ENCODE measurements around the gene CRHR1.
A peak's percentile ranks its signal among the peaks of the same experiment; 100 is the strongest.
"Not testable (repeated sequence)": the region's sequence is repeated elsewhere in the genome, so short reads cannot be mapped to it uniquely, and the experiment has no call there.

Gene CRHR1

GRCh38 chr17:45784293-45784740, at the start of gene CRHR1:
Gene CRHR1 (plus strand): TSS chr17:45784320. CDS start chr17:45784545, 225 bp downstream.
- DNase-seq (ENCODE audit: low spot score) = peak; percentile 48

GRCh38 chr17:45734598-45734997, 49.5 kb upstream of the CRHR1 start:
- no peak for DNase-seq (ENCODE audit: low spot score)

GRCh38 chr17:45735488-45735887, 48.6 kb upstream of the CRHR1 start:
- no peak for DNase-seq (ENCODE audit: low spot score)

- DNase-seq (ENCODE audit: low spot score) = no peak
Measured at GRCh38 chr17:45739786-45740185, 44.3 kb upstream of the CRHR1 start.

GRCh38 chr17:45740553-45741330, 43.4 kb upstream of the CRHR1 start:
- DNase-seq (ENCODE audit: low spot score) = peak; percentile 32

- DNase-seq (ENCODE audit: low spot score) = no peak
Measured at GRCh38 chr17:45742251-45742650, 41.9 kb upstream of the CRHR1 start.

- DNase-seq (ENCODE audit: low spot score) = no peak
Measured at GRCh38 chr17:45743626-45744326, 40.3 kb upstream of the CRHR1 start.

GRCh38 chr17:45744826-45745225, 39.3 kb upstream of the CRHR1 start:
- not testable (repeated sequence) for DNase-seq (ENCODE audit: low spot score)

GRCh38 chr17:45745601-45746494, 38.3 kb upstream of the CRHR1 start:
- DNase-seq (ENCODE audit: low spot score) = no peak

GRCh38 chr17:45747911-45748310, 36.2 kb upstream of the CRHR1 start:
- no peak for DNase-seq (ENCODE audit: low spot score)

- no peak for DNase-seq (ENCODE audit: low spot score)
Measured at GRCh38 chr17:45748731-45749310, 35.3 kb upstream of the CRHR1 start.

- no peak for DNase-seq (ENCODE audit: low spot score)
Measured at GRCh38 chr17:45749831-45750335, 34.2 kb upstream of the CRHR1 start.

- DNase-seq (ENCODE audit: low spot score) = no peak
Measured at GRCh38 chr17:45750779-45751440, 33.2 kb upstream of the CRHR1 start.

- no peak for DNase-seq (ENCODE audit: low spot score)
Measured at GRCh38 chr17:45751466-45751865, 32.7 kb upstream of the CRHR1 start.

- no peak for DNase-seq (ENCODE audit: low spot score)
Measured at GRCh38 chr17:45752246-45752645, 31.9 kb upstream of the CRHR1 start.

GRCh38 chr17:45753645-45754225, 30.4 kb upstream of the CRHR1 start:
- no peak for DNase-seq (ENCODE audit: low spot score)

GRCh38 chr17:45755050-45755449, 29.1 kb upstream of the CRHR1 start:
- no peak for DNase-seq (ENCODE audit: low spot score)

GRCh38 chr17:45756266-45756991, 27.7 kb upstream of the CRHR1 start:
- no peak for DNase-seq (ENCODE audit: low spot score)

GRCh38 chr17:45757431-45758218, 26.5 kb upstream of the CRHR1 start:
- no peak for DNase-seq (ENCODE audit: low spot score)
